ENCODE results near the gene SLC25A29. TPM values are rescaled to one million over a fixed set of nuclear protein-coding genes. Genes with fewer than 3 reads are reported as not detected.
"Not testable (repeated sequence)": the region's sequence is repeated elsewhere in the genome, so short reads cannot be mapped to it uniquely, and the experiment has no call there.

SLC25A29 gene
- total and polyA plus RNA-seq, 2 donors (not counting 1 experiment from before 2014, with no cell fraction given), result 6.2 to 24.1 TPM

DNA sequence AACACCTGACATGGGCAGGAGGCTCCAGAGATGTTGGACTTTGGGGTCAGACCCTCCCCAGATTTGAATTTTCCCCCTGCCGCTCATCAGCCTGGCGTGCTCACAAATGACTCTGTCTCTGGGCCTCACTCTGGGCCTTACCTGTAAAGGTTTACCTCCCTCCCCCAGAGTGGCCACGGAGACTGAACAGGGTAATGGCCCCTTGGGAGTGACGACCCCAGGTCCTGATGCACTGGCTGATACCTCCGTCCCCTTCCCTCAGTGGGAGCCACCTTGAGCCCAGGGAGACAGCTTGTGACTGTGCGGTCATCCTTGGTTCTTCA, 7.0 kb downstream of the SLC25A29 start:
- no peak overlapping the region for H3K4me3 ChIP-seq (replicated peaks in 1 of 4; ENCODE audit: control extremely low read depth in 1 of 4, insufficient read depth in 1 of 4, low read depth in 3 of 4, low read length in 4 of 4)
- H3K27me3 ChIP-seq (ENCODE audit: control insufficient read depth, insufficient read depth, low read length), result no peaks in the 10 kb centered on the region
- TF ChIP-seq CTCF (conservative IDR thresholded peaks at IDR 0.05 in 1 of 2, IDR thresholded peaks at IDR 0.05 in 1 of 2; ENCODE audit: low read depth in 1 of 2, low read length in 2 of 2) (no peak), EZH2 (IDR thresholded peaks at IDR 0.05; ENCODE audit: low read length, missing control alignments) (no peak)
- H3K4me2 ChIP-seq (ENCODE audit: extremely low read depth, insufficient read depth, low read length), result no peak overlapping the region
- H3K36me3 ChIP-seq (ENCODE audit: control insufficient read depth, insufficient read depth, low read length), result no peaks in the 10 kb centered on the region
- H3K4me1 ChIP-seq (ENCODE audit: control insufficient read depth, extremely low read depth, insufficient read depth, low read length), result peaks cover 6% of the 10 kb centered on the region
- no peaks in the 10 kb centered on the region for H4K20me1 ChIP-seq (ENCODE audit: control insufficient read depth, extremely low read depth, insufficient read depth, low read length)
- H3K9ac ChIP-seq (ENCODE audit: insufficient read depth, low read length), result no peak overlapping the region
- no peaks in the 10 kb centered on the region for H3K9me3 ChIP-seq (ENCODE audit: control insufficient read depth, insufficient read depth, low read depth, low read length)
- no peak overlapping the region for H3K27ac ChIP-seq (ENCODE audit: insufficient read depth, low read length)
- no peak for DNase-seq (ENCODE audit: low read depth in 2 of 2)
- peaks cover 3% of the 10 kb centered on the region for H3K79me2 ChIP-seq (ENCODE audit: control insufficient read depth, insufficient read depth, low read length)
- no peak overlapping the region for H2AFZ ChIP-seq (ENCODE audit: low read length)

DNA sequence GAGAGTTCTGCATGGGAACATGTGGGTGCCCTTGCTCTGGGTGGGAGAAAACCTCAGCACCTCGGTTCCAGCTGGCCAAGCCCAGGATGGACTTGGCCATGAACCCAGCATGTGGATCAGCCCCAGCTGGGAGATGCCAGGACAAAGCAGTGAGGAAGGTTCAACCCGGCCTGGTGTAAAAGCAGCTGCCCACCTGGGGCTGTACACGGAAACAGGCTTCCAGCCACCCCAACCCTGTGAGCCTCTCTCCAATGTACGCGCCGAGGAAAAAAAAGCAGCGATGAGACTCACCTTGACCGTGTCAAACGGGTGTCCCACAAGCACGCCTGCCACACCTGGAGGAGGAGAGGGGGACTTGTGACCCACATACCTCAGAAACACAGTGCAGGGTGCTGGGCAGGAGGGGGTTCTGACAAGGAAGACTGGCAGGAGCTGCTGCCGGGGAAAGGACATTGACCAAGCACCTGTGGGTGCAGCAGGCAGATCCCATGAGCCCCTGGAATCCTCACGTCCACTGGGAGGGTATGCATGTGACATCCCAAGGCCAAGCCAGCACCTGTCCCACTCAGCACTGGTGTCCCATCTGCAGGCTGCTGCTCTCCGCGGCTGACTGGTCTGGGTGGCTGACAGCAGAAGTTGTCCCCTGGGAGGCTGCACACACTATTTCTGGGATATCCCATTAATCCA, 7.5 kb downstream of the SLC25A29 start:
- no peak for TF ChIP-seq EZH2 (IDR thresholded peaks at IDR 0.05; ENCODE audit: low read length, missing control alignments)
- no peak for TF ChIP-seq CTCF (conservative IDR thresholded peaks at IDR 0.05 in 1 of 2, IDR thresholded peaks at IDR 0.05 in 1 of 2; ENCODE audit: low read depth in 1 of 2, low read length in 2 of 2)
- DNase-seq (ENCODE audit: low read depth in 2 of 2), result no peak
- H3K4me1 ChIP-seq (ENCODE audit: control insufficient read depth, extremely low read depth, insufficient read depth, low read length), result peaks cover 6% of the 10 kb centered on the region
- H3K4me3 ChIP-seq (replicated peaks in 1 of 4; ENCODE audit: control extremely low read depth in 1 of 4, insufficient read depth in 1 of 4, low read depth in 3 of 4, low read length in 4 of 4), result no peak overlapping the region
- no peaks in the 10 kb centered on the region for H3K79me2 ChIP-seq (ENCODE audit: control insufficient read depth, insufficient read depth, low read length)
- no peaks in the 10 kb centered on the region for H3K27me3 ChIP-seq (ENCODE audit: control insufficient read depth, insufficient read depth, low read length)
- no peak overlapping the region for H2AFZ ChIP-seq (ENCODE audit: low read length)
- no peak overlapping the region for H3K27ac ChIP-seq (ENCODE audit: insufficient read depth, low read length)
- no peak overlapping the region for H3K4me2 ChIP-seq (ENCODE audit: extremely low read depth, insufficient read depth, low read length)
- H3K9ac ChIP-seq (ENCODE audit: insufficient read depth, low read length), result no peak overlapping the region
- H3K36me3 ChIP-seq (ENCODE audit: control insufficient read depth, insufficient read depth, low read length), result no peaks in the 10 kb centered on the region
- H4K20me1 ChIP-seq (ENCODE audit: control insufficient read depth, extremely low read depth, insufficient read depth, low read length), result no peaks in the 10 kb centered on the region
- no peaks in the 10 kb centered on the region for H3K9me3 ChIP-seq (ENCODE audit: control insufficient read depth, insufficient read depth, low read depth, low read length)

GRCh38 chr14:100297320-100298300, 8.6 kb downstream of the SLC25A29 start:
- H3K4me1 ChIP-seq (ENCODE audit: control insufficient read depth, extremely low read depth, insufficient read depth, low read length), result peaks cover 6% of the 10 kb centered on the region
- H2AFZ ChIP-seq (ENCODE audit: low read length), result no peak overlapping the region
- H3K4me3 ChIP-seq (replicated peaks in 1 of 4; ENCODE audit: control extremely low read depth in 1 of 4, insufficient read depth in 1 of 4, low read depth in 3 of 4, low read length in 4 of 4), result peak overlapping the region in 1 of 4 experiments; percentile 17
- no peaks in the 10 kb centered on the region for H3K9me3 ChIP-seq (ENCODE audit: control insufficient read depth, insufficient read depth, low read depth, low read length)
- no peaks in the 10 kb centered on the region for H3K27me3 ChIP-seq (ENCODE audit: control insufficient read depth, insufficient read depth, low read length)
- peak overlapping the region; percentile 50 for H3K9ac ChIP-seq (ENCODE audit: insufficient read depth, low read length)
- peak overlapping the region; percentile 22 for H3K27ac ChIP-seq (ENCODE audit: insufficient read depth, low read length)
- no peak for TF ChIP-seq EZH2 (IDR thresholded peaks at IDR 0.05; ENCODE audit: low read length, missing control alignments)
- no peak for TF ChIP-seq CTCF (conservative IDR thresholded peaks at IDR 0.05 in 1 of 2, IDR thresholded peaks at IDR 0.05 in 1 of 2; ENCODE audit: low read depth in 1 of 2, low read length in 2 of 2)
- peak; percentile 83 to 85 for DNase-seq (ENCODE audit: low read depth in 2 of 2)
- H3K4me2 ChIP-seq (ENCODE audit: extremely low read depth, insufficient read depth, low read length), result peak overlapping the region; percentile 79
- H3K79me2 ChIP-seq (ENCODE audit: control insufficient read depth, insufficient read depth, low read length), result no peaks in the 10 kb centered on the region
- H4K20me1 ChIP-seq (ENCODE audit: control insufficient read depth, extremely low read depth, insufficient read depth, low read length), result no peaks in the 10 kb centered on the region
- H3K36me3 ChIP-seq (ENCODE audit: control insufficient read depth, insufficient read depth, low read length), result peaks cover 2% of the 10 kb centered on the region

GRCh38 chr14:100296729-100297128, 9.5 kb downstream of the SLC25A29 start:
- not testable (repeated sequence) for H3K79me2 ChIP-seq (ENCODE audit: control insufficient read depth, insufficient read depth, low read length); H3K27me3 ChIP-seq (ENCODE audit: control insufficient read depth, insufficient read depth, low read length); H3K27ac ChIP-seq (ENCODE audit: insufficient read depth, low read length); H3K36me3 ChIP-seq (ENCODE audit: control insufficient read depth, insufficient read depth, low read length); H4K20me1 ChIP-seq (ENCODE audit: control insufficient read depth, extremely low read depth, insufficient read depth, low read length); H3K9me3 ChIP-seq (ENCODE audit: control insufficient read depth, insufficient read depth, low read depth, low read length); H2AFZ ChIP-seq (ENCODE audit: low read length); H3K9ac ChIP-seq (ENCODE audit: insufficient read depth, low read length); H3K4me3 ChIP-seq (replicated peaks in 1 of 4; ENCODE audit: control extremely low read depth in 1 of 4, insufficient read depth in 1 of 4, low read depth in 3 of 4, low read length in 4 of 4); H3K4me1 ChIP-seq (ENCODE audit: control insufficient read depth, extremely low read depth, insufficient read depth, low read length); DNase-seq (ENCODE audit: low read depth in 2 of 2)
- H3K4me2 ChIP-seq (ENCODE audit: extremely low read depth, insufficient read depth, low read length), result peak overlapping the region; percentile 79
